ENCODE measurements around the gene PRKAG2. TPM values are rescaled to one million over a fixed set of nuclear protein-coding genes. Genes with fewer than 3 reads are reported as not detected.

PRKAG2 gene
- total RNA-seq, 1 donor from 2014 or later, result 130 TPM

DNA sequence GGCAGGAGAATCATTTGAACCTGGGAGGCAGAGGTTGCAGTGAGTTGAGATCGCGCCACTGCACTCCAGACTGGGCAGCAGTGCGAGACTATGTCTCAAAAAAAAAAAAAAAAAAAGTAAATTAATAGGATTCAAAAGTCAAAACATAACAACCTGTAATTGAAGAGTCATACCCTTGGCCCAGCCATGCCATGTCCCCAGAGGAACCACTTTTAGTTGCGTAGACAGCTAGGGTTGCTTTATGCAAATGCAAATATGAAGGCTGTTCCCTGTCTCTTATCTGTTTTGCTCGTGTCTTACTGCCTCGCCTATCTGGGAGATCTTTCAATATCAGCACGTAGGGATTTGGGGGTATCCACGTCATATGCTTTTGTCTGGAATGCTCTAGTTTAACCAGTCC lies 73.1 kb downstream of the PRKAG2 start:
- H3K9me3 ChIP-seq (replicated peaks), result no peaks in the 10 kb centered on the region
- intact Hi-C loops (cut with micrococcal nuclease), result no loop called here
- no peak for DNase-seq
- H3K27me3 ChIP-seq (ENCODE audit: low read depth), result no peaks in the 10 kb centered on the region
- no peaks in the 10 kb centered on the region for H3K36me3 ChIP-seq
- no peak overlapping the region for H3K4me3 ChIP-seq
- H3K27ac ChIP-seq (replicated peaks), result no peak overlapping the region
- H3K4me1 ChIP-seq, result no peaks in the 10 kb centered on the region
- TF ChIP-seq CTCF (IDR thresholded peaks at IDR 0.05; ENCODE audit: borderline replicate concordance), result no peak

- TF ChIP-seq CTCF (IDR thresholded peaks at IDR 0.05; ENCODE audit: borderline replicate concordance), result no peak
- Histone ChIP-seq H3K9me3 (replicated peaks) (no peaks in the 10 kb centered on the region), H3K36me3 (no peaks in the 10 kb centered on the region), H3K27me3 (ENCODE audit: low read depth) (no peaks in the 10 kb centered on the region), H3K27ac (replicated peaks) (no peak overlapping the region), H3K4me3 (no peak overlapping the region), H3K4me1 (peaks cover 7% of the 10 kb centered on the region)
- intact Hi-C loops (cut with micrococcal nuclease), result no loop called here
- no peak for DNase-seq
Observed at GRCh38 chr7:151802469-151802846, 74.5 kb downstream of the PRKAG2 start.

DNA sequence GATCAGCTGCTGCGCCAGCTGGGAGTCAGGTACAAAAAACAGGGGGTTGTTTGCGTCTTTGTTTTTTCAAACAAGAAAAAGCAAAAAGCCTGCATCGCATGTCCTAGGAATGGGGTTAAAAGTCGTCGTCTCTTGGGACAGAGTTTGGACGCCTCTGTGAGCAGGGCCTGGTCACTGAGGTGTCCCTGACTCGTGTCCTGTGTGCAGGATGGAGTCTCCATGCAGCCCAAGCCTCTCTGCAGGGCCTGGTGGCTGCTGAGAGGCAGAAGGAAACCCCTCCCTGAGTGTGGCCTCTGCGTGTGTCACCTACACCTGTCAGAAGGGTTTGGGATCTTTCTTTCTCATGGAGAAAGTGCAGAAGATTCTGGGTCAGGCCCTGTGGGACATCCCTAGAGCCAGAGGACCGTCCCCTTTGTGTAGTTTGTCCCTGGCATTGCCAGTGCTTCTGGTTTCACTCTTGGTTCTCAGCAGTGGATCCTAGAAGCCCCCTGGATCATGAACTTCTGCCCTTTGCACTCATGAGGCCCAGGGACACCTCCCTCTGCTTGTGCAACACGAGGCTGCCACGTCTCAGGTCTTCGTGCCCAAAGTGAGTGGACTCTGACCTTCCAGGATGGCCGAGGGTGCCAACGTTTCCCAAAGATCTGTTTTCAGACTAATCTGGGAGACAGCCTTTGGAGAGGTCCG lies 75.0 kb downstream of the PRKAG2 start:
- Histone ChIP-seq H3K27me3 (ENCODE audit: low read depth) (no peaks in the 10 kb centered on the region), H3K4me1 (peaks cover 13% of the 10 kb centered on the region), H3K36me3 (no peaks in the 10 kb centered on the region), H3K4me3 (no peak overlapping the region), H3K9me3 (replicated peaks) (no peaks in the 10 kb centered on the region), H3K27ac (replicated peaks) (no peak overlapping the region)
- TF ChIP-seq CTCF (IDR thresholded peaks at IDR 0.05; ENCODE audit: borderline replicate concordance), result no peak
- intact Hi-C loops (cut with micrococcal nuclease), result no loop called here
- DNase-seq, result no peak

DNA sequence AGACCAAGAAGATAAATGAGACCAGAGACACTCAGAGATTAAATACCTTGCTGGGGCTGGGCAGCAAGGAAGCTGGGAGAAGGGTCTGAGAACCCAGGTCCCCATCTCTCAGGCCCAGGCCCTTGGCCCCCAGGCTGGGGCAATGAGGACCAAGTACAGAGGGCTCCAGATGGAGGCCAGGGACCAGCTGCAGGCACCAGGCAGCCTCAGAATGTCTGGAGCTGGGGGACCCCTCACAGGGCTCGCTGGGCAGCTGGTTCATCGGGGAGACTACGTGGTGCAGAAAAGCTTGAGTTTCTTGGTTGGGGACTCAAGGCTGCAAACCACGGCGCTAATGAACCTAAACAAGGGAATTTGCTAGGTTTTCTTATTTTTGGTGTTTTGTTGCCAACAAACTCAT lies 75.6 kb downstream of the PRKAG2 start:
- H3K36me3 ChIP-seq, result no peaks in the 10 kb centered on the region
- intact Hi-C loops (cut with micrococcal nuclease), result no loop called here
- DNase-seq, result no peak

DNA sequence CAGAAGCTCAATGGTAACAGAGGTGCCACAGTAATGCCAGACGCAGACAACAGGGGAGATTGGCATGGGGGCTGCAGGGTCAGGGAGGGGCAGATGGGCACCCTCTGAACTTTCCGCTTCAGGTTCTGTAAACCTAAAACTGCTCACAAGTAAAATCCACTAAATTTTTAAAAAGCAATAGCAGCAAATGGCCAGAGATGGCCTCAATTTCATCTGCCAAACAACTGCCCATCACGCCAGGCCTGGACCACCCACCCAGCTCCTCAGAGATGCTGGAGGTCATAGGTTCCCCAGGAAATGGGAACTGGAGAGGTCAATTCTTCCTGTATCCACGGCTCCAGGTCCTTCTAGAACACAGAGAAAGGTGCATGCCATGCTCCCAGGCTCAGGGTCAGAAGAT lies 76.1 kb downstream of the PRKAG2 start:
- no peak for TF ChIP-seq CTCF (IDR thresholded peaks at IDR 0.05; ENCODE audit: borderline replicate concordance)
- no peak for DNase-seq
- peaks cover 23% of the 10 kb centered on the region for H3K4me1 ChIP-seq
- no peaks in the 10 kb centered on the region for H3K27me3 ChIP-seq (ENCODE audit: low read depth)
- no peak overlapping the region for H3K27ac ChIP-seq (replicated peaks)
- no peak overlapping the region for H3K4me3 ChIP-seq
- H3K9me3 ChIP-seq (replicated peaks), result no peaks in the 10 kb centered on the region
- intact Hi-C loops (cut with micrococcal nuclease), result no loop called here
- H3K36me3 ChIP-seq, result no peaks in the 10 kb centered on the region

More for the DNA sequence above, 75.6 kb downstream of the PRKAG2 start:
- Histone ChIP-seq H3K27me3 (ENCODE audit: low read depth) (no peaks in the 10 kb centered on the region), H3K4me1 (peaks cover 19% of the 10 kb centered on the region), H3K9me3 (replicated peaks) (no peaks in the 10 kb centered on the region), H3K4me3 (no peak overlapping the region), H3K27ac (replicated peaks) (no peak overlapping the region)
- TF ChIP-seq CTCF (IDR thresholded peaks at IDR 0.05; ENCODE audit: borderline replicate concordance), result no peak
